ENCODE results near the gene AIPL1. TPM values are rescaled to one million over a fixed set of nuclear protein-coding genes. Genes with fewer than 3 reads are reported as not detected.

AIPL1 gene
- total and polyA plus RNA-seq, 2 donors (not counting 1 experiment from before 2014, with no cell fraction given) = not detected

- H4K20me1 ChIP-seq (ENCODE audit: control insufficient read depth, insufficient read depth, low read length, poor library complexity, severe bottlenecking) = no peaks in the 10 kb centered on the region
- no peak for DNase-seq
Observed at GRCh38 chr17:6413065-6413464, 21.9 kb downstream of the AIPL1 start.

GRCh38 chr17:6408735-6409134 lies 26.2 kb downstream of the AIPL1 start:
- Histone ChIP-seq H3K27me3 (replicated peaks in 1 of 4; ENCODE audit: control extremely low read depth in 1 of 4, control insufficient read depth in 3 of 4, insufficient read depth in 4 of 4, low read length in 3 of 4) (peaks cover 0 to 5% (median 2%) of the 10 kb centered on the region in 4 experiments), H3K79me2 (ENCODE audit: control insufficient read depth, insufficient read depth, low read length) (no peaks in the 10 kb centered on the region), H2AFZ (ENCODE audit: insufficient read depth, low read depth, low read length, poor library complexity, severe bottlenecking) (no peak overlapping the region), H3K9ac (ENCODE audit: low read length) (no peak overlapping the region), H3K27ac (ENCODE audit: low read length in 2 of 2) (no peak overlapping the region), H3K4me1 (ENCODE audit: control insufficient read depth in 2 of 2, insufficient read depth in 2 of 2, low read length in 2 of 2) (no peaks in the 10 kb centered on the region), H3K4me3 (ENCODE audit: control extremely low read depth in 1 of 5, extremely low read depth in 1 of 5, insufficient read depth in 1 of 5, low read depth in 2 of 5, low read length in 4 of 5) (no peak overlapping the region), H3K9me3 (ENCODE audit: control extremely low read depth in 1 of 3, control insufficient read depth in 2 of 3, insufficient read depth in 1 of 3, low read length in 2 of 3) (peaks cover 0 to 4% (median 0%) of the 10 kb centered on the region in 3 donors), H3K4me2 (replicated peaks; ENCODE audit: low read depth, low read length, poor library complexity, severe bottlenecking) (no peak overlapping the region), H4K20me1 (ENCODE audit: control insufficient read depth, insufficient read depth, low read length, poor library complexity, severe bottlenecking) (no peaks in the 10 kb centered on the region), H3K36me3 (replicated peaks in 1 of 2; ENCODE audit: control extremely low read depth in 1 of 2, control insufficient read depth in 1 of 2, extremely low read depth in 1 of 2, insufficient read depth in 2 of 2, low read length in 1 of 2) (no peaks in the 10 kb centered on the region)
- Mint-ChIP-seq H3K27me3 (peaks cover 22% of the 10 kb centered on the region), H3K4me1 (no peaks in the 10 kb centered on the region), H3K9me3 (ENCODE audit: insufficient read depth) (no peaks in the 10 kb centered on the region), H3K27ac (no peak overlapping the region), H3K4me3 (no peak overlapping the region)
- WGBS (ENCODE audit: insufficient coverage) = 86% methylated on average over 6 of the region's 10 CpGs
- TF ChIP-seq CTCF (IDR thresholded peaks at IDR 0.05) = no peak
- TF ChIP-seq EZH2 (IDR thresholded peaks at IDR 0.05; ENCODE audit: borderline replicate concordance, insufficient read depth, low read depth, low read length, poor library complexity, severe bottlenecking) = no peak
- intact Hi-C loops (cut with micrococcal nuclease) = no loop called here
- no peak for ATAC-seq (ENCODE audit: low read depth)
- POLR2A ChIA-PET = no interaction called here
- CTCF ChIA-PET = interaction anchor here (1.5 kb wide), 1 partner anchor 820 kb away, joined by 3 read pairs; no protein-coding TSS in a partner anchor
- DNase-seq = no peak

More at GRCh38 chr17:6413065-6413464, 21.9 kb downstream of the AIPL1 start:
- Histone ChIP-seq H3K4me1 (ENCODE audit: control insufficient read depth in 2 of 2, insufficient read depth in 2 of 2, low read length in 2 of 2) (no peaks in the 10 kb centered on the region), H3K4me2 (replicated peaks; ENCODE audit: low read depth, low read length, poor library complexity, severe bottlenecking) (no peak overlapping the region), H3K9ac (ENCODE audit: low read length) (no peak overlapping the region), H3K27ac (ENCODE audit: low read length in 2 of 2) (no peak overlapping the region), H3K79me2 (ENCODE audit: control insufficient read depth, insufficient read depth, low read length) (no peaks in the 10 kb centered on the region), H3K27me3 (replicated peaks in 1 of 4; ENCODE audit: control extremely low read depth in 1 of 4, control insufficient read depth in 3 of 4, insufficient read depth in 4 of 4, low read length in 3 of 4) (peaks cover 0 to 2% (median 0%) of the 10 kb centered on the region in 4 experiments), H3K4me3 (ENCODE audit: control extremely low read depth in 1 of 5, extremely low read depth in 1 of 5, insufficient read depth in 1 of 5, low read depth in 2 of 5, low read length in 4 of 5) (no peak overlapping the region), H3K36me3 (replicated peaks in 1 of 2; ENCODE audit: control extremely low read depth in 1 of 2, control insufficient read depth in 1 of 2, extremely low read depth in 1 of 2, insufficient read depth in 2 of 2, low read length in 1 of 2) (no peaks in the 10 kb centered on the region), H2AFZ (ENCODE audit: insufficient read depth, low read depth, low read length, poor library complexity, severe bottlenecking) (no peak overlapping the region), H3K9me3 (ENCODE audit: control extremely low read depth in 1 of 3, control insufficient read depth in 2 of 3, insufficient read depth in 1 of 3, low read length in 2 of 3) (peaks cover 0 to 4% (median 0%) of the 10 kb centered on the region in 3 donors)
- POLR2A ChIA-PET = no interaction called here
- WGBS (ENCODE audit: insufficient coverage) = 90% methylated on average over 1 of the region's 1 CpG
- H3K27ac Mint-ChIP-seq = no peak overlapping the region
- ATAC-seq (ENCODE audit: low read depth) = peak; percentile 36
- no peak overlapping the region for H3K4me3 Mint-ChIP-seq
- intact Hi-C loops (cut with micrococcal nuclease) = no loop called here
- no peaks in the 10 kb centered on the region for H3K9me3 Mint-ChIP-seq (ENCODE audit: insufficient read depth)
- H3K27me3 Mint-ChIP-seq = peaks cover 11% of the 10 kb centered on the region
- no peaks in the 10 kb centered on the region for H3K4me1 Mint-ChIP-seq
- no peak for TF ChIP-seq EZH2 (IDR thresholded peaks at IDR 0.05; ENCODE audit: borderline replicate concordance, insufficient read depth, low read depth, low read length, poor library complexity, severe bottlenecking)
- peak; percentile 49 for TF ChIP-seq CTCF (IDR thresholded peaks at IDR 0.05)
- CTCF ChIA-PET = interaction anchor here (0.9 to 2.3 kb wide), 7 partner anchors 10 to 829 kb away, joined by 3 to 6 read pairs (median 4); partner anchors contain the start of gene NLRP1
